ENCODE data around the gene IRAK1BP1.
"Not testable (repeated sequence)": the region's sequence is repeated elsewhere in the genome, so short reads cannot be mapped to it uniquely, and the experiment has no call there.

The IRAK1BP1 gene

GRCh38 chr6:78889901-78890300, 22.6 kb downstream of the IRAK1BP1 start:
- DNase-seq (ENCODE audit: low read depth in 2 of 2) = not testable (repeated sequence)

GRCh38 chr6:78896227-78896626, 28.9 kb downstream of the IRAK1BP1 start:
- DNase-seq (ENCODE audit: low read depth in 2 of 2) = no peak

- no peak for DNase-seq (ENCODE audit: low read depth in 2 of 2)
Measured at GRCh38 chr6:78908621-78909020, 41.3 kb downstream of the IRAK1BP1 start.

- no peak for DNase-seq (ENCODE audit: low read depth in 2 of 2)
Measured at GRCh38 chr6:78909391-78909790, 42.0 kb downstream of the IRAK1BP1 start.

- no peak for DNase-seq (ENCODE audit: low read depth in 2 of 2)
Measured at GRCh38 chr6:78910010-78910409, 42.7 kb downstream of the IRAK1BP1 start.

- no peak for DNase-seq (ENCODE audit: low read depth in 2 of 2)
Measured at GRCh38 chr6:78910591-78911171, 43.3 kb downstream of the IRAK1BP1 start.

- no peak for DNase-seq (ENCODE audit: low read depth in 2 of 2)
Measured at GRCh38 chr6:78911218-78911940, 44.0 kb downstream of the IRAK1BP1 start.

GRCh38 chr6:78916411-78916810, 49.1 kb downstream of the IRAK1BP1 start:
- no peak for DNase-seq (ENCODE audit: low read depth in 2 of 2)

- no peak for DNase-seq (ENCODE audit: low read depth in 2 of 2)
Measured at GRCh38 chr6:78917788-78918187, 50.4 kb downstream of the IRAK1BP1 start.

GRCh38 chr6:78921168-78921567, 53.8 kb downstream of the IRAK1BP1 start:
- not testable (repeated sequence) for DNase-seq (ENCODE audit: low read depth in 2 of 2)

GRCh38 chr6:78925317-78925716, 58.0 kb downstream of the IRAK1BP1 start:
- no peak for DNase-seq (ENCODE audit: low read depth in 2 of 2)

GRCh38 chr6:78935553-78935952, 68.2 kb downstream of the IRAK1BP1 start:
- no peak for DNase-seq (ENCODE audit: low read depth in 2 of 2)

- no peak for DNase-seq (ENCODE audit: low read depth in 2 of 2)
Measured at GRCh38 chr6:78936515-78936914, 69.2 kb downstream of the IRAK1BP1 start.

- no peak for DNase-seq (ENCODE audit: low read depth in 2 of 2)
Measured at GRCh38 chr6:78942446-78942845, 75.1 kb downstream of the IRAK1BP1 start.

GRCh38 chr6:78947529-78947928, 80.2 kb downstream of the IRAK1BP1 start:
- DNase-seq (ENCODE audit: low read depth in 2 of 2) = no peak

- DNase-seq (ENCODE audit: low read depth in 2 of 2) = no peak
Measured at GRCh38 chr6:78947962-78948361, 80.6 kb downstream of the IRAK1BP1 start.

- DNase-seq (ENCODE audit: low read depth in 2 of 2) = no peak
Measured at GRCh38 chr6:78948785-78949184, 81.4 kb downstream of the IRAK1BP1 start.

GRCh38 chr6:78952362-78952761, 85.0 kb downstream of the IRAK1BP1 start:
- no peak for DNase-seq (ENCODE audit: low read depth in 2 of 2)
